GM12864 (cell line): ENCODE measurements around the gene RGMB.
"Not testable (repeated sequence)": the region's sequence is repeated elsewhere in the genome, so short reads cannot be mapped to it uniquely, and the experiment has no call there.

Experiments used
- DNase-seq: peaks from one replicate; pipeline ENCODE4 v3.0.0-alpha.2; 2011; ENCODE audit warnings: low read depth
- H3K4me3 ChIP-seq: 2 replicates; pipeline ENCODE4 v1.5.1; 2011; ENCODE audit warnings: mild to moderate bottlenecking, low read depth, low read length, control low read depth
- TF ChIP-seq, protein P1 (sequence below): IDR thresholded peaks from 2 replicates; pipeline ENCODE4 v1.5.1; 2011; ENCODE audit warnings: low read depth, mild to moderate bottlenecking, moderate library complexity, low read length, control low read depth, inconsistent platforms; ENCODE audit errors: missing control alignments

Gene RGMB, protein sequence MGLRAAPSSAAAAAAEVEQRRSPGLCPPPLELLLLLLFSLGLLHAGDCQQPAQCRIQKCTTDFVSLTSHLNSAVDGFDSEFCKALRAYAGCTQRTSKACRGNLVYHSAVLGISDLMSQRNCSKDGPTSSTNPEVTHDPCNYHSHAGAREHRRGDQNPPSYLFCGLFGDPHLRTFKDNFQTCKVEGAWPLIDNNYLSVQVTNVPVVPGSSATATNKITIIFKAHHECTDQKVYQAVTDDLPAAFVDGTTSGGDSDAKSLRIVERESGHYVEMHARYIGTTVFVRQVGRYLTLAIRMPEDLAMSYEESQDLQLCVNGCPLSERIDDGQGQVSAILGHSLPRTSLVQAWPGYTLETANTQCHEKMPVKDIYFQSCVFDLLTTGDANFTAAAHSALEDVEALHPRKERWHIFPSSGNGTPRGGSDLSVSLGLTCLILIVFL

DNA sequence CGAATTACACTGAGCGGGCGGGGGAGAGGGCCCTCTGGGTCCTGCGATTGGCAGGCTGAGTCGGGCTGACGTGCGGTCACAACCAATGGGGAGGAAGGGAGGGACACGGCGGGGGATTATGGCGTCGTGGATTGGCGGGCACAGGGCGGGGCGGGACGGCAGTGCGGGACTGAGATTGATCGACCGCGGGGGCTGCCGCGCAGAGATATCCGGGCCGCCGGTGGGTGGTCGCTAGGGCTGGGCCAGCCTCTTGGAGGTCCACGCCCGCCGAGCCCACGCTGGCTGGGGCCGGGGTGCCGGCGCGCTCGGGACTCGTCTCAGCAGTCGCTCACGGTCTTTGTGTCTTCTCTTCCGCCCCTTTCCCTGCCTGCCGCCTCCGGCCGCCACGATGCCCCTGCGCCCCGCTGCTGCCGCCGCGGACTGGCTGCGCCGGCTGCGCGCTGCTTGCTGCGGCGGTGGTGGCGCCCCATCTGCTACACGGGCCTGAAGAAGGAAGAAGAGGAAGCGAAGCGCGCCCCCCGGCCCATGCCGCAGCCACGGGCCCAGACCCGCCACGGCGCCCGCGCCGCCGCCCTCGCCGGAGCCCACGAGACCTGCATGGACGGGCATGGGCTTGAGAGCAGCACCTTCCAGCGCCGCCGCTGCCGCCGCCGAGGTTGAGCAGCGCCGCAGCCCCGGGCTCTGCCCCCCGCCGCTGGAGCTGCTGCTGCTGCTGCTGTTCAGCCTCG, at the start of gene RGMB:
RGMB (plus strand) TSS at position 200 of the 728 bp plus-strand sequence; CDS start at position 608, 408 bp downstream.
- H3K4me3 ChIP-seq, result peak within 1 kb of the TSS; percentile 85
- TF ChIP-seq, protein P1, sequence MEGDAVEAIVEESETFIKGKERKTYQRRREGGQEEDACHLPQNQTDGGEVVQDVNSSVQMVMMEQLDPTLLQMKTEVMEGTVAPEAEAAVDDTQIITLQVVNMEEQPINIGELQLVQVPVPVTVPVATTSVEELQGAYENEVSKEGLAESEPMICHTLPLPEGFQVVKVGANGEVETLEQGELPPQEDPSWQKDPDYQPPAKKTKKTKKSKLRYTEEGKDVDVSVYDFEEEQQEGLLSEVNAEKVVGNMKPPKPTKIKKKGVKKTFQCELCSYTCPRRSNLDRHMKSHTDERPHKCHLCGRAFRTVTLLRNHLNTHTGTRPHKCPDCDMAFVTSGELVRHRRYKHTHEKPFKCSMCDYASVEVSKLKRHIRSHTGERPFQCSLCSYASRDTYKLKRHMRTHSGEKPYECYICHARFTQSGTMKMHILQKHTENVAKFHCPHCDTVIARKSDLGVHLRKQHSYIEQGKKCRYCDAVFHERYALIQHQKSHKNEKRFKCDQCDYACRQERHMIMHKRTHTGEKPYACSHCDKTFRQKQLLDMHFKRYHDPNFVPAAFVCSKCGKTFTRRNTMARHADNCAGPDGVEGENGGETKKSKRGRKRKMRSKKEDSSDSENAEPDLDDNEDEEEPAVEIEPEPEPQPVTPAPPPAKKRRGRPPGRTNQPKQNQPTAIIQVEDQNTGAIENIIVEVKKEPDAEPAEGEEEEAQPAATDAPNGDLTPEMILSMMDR, result no peak
- peak; percentile 88 for DNase-seq

DNA sequence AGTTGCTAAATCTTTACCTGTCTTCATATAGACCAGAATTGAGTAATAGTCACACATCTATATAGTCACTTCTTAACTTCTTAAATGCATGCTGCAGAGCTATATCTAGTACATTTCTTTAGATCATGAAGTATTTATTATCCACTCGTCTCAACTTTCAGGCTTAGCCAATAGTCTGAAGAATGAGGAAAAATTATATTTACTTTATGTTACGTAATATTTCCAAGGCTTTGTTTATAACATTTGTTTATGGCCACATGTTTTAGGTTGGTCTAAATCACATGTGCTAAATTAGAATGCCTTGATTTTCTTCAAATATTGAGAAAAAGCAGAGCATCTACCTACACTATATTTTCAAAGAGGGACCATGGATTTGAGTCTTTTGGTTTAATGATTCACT, 47.2 kb upstream of the RGMB start:
- TF ChIP-seq, protein P1, result no peak
- DNase-seq, result no peak
- no peak overlapping the region for H3K4me3 ChIP-seq

DNA sequence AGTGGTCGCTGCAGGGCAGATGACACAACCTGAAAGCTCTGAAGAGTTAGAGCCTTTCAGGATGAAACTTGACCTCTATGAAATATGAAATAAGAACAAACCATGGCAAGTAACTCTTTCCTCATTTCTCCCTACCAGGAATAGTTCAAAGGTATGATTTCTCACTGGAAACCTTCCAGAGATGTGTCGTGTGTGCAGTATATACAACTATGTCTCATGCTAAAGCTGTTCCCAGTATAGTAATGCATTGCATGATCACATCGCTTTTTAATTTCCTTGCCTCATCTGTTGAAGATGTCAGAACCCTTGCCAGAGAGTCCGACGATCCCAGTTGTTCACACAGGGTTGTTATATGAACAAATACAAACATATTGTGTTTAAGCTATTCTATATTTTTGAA, 45.8 kb upstream of the RGMB start:
- H3K4me3 ChIP-seq, result no peak overlapping the region
- DNase-seq, result no peak

DNA sequence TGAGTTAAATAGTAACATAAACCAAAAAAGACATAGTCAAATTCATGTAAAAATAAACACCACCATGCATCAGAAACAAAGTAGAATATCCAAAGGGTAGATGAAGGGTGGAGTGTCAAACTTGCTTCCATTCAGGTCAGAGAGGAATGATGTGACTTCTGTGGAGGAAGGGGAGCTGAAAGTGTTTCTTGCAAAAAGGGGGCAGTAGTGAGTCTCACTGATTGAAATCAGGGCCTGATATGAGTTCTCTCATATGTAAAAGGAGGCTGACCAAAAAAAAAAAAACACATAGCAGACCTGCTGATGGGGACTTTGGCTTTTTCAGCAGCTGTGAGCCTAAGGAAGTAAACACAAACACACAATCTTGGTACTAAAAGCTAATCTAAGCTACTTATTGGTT, 38.8 kb upstream of the RGMB start:
- H3K4me3 ChIP-seq, result no peak overlapping the region
- DNase-seq, result no peak
- TF ChIP-seq, protein P1, result peak; percentile 33

More for the DNA sequence above, 45.8 kb upstream of the RGMB start:
- TF ChIP-seq, protein P1, result no peak

DNA sequence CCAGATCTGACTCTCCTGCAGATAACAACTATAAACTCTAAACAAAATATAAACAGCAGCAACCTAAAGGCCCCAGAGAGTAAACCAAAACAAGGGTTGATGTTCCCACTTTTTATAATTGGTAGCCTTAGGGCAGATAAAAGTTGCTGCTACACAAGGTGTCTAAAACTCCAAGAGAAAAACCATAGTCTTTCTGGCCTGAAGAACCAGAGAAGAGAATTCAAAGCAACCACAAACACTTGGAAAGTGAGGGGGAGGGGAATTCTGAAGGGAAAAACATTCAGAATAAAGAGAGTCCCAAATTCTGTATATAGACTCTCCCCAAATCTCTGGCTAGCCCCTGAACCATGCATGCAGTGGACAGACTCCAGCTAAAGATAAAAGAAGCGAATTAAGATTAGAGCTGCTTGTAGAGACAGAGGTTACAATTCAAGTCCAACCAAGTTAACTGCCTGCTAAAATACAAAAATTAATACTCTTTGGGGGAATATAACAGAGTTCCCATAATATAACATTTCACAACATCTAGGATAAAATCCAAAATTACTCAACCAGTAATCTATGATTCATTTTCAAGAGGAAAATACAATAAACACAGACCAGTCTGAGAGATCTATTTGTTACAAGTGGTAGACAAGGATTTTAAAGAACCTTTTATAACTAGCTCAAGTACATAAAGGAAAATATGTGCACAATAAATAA, 37.5 kb upstream of the RGMB start:
- TF ChIP-seq, protein P1, result no peak
- H3K4me3 ChIP-seq, result no peak overlapping the region
- no peak for DNase-seq

DNA sequence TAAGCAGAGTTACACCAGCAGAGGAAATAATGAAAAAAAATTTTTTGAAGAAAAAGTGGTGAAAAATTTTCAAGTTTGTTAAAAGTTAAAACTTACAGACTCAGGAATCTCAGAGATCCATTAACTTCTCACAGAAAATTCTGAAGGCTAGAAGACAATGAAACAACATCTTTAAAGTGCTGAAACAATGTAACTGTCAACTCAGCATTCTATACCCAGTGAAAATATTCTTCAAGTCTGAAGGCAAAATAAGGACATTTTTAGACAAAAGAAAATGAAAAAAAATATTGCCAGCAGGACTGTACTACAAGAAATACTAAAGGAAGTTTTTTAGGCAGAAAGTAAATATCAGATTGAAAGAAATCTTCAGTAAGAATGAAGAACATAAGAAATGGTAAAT, 36.7 kb upstream of the RGMB start:
- no peak overlapping the region for H3K4me3 ChIP-seq
- TF ChIP-seq, protein P1, result no peak
- no peak for DNase-seq

DNA sequence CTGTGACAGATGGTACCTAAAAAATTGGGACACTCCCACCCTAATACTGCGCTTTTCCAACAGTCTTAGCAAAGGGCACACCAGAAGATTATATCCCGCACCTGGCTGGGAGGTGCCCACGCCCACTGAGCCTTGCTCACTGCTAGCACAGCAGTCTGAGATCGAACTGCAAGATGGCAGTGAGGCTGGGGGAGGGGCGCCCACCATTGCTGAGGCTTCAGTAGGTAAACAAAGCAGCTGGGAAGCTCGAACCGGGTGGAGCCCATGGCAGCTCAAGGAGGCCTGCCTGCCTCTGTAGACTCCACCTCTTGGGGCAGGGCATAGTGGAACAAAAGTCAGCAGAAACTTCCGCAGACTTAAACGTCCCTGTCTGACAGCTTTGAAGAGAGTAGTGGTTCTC, 36.0 kb upstream of the RGMB start:
- DNase-seq, H3K4me3 ChIP-seq: not testable (repeated sequence)

DNA sequence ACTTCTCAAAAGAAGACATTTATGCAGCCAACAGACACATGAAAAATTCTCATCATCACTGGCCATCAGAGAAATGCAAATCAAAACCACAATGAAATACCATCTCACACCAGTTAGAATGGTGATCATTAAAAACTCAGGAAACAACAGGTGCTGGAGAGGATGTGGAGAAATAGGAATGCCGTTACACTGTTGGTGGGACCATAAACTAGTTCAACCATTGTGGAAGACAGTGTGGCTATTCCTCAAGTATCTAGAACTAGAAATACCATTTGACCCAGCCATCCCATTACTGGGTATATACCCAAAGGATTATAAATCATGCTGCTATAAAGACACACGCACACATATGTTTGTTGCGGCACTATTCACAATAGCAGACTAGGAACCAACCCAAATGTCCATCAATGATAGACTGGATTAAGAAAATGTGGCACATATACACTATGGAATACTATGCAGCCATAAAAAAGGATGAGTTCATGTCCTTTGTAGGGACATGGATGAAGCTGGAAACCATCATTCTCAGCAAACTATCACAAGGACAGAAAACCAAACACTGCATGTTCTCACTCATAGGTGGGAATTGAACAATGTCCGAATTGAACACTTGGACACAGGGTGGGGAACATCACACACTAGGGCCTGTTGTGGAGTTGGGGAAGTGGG, 34.8 kb upstream of the RGMB start:
- H3K4me3 ChIP-seq, DNase-seq: not testable (repeated sequence)
